ENCODE measurements around the gene CAPZA1.
"Not testable (repeated sequence)": the region's sequence is repeated elsewhere in the genome, so short reads cannot be mapped to it uniquely, and the experiment has no call there.

Gene CAPZA1

DNA sequence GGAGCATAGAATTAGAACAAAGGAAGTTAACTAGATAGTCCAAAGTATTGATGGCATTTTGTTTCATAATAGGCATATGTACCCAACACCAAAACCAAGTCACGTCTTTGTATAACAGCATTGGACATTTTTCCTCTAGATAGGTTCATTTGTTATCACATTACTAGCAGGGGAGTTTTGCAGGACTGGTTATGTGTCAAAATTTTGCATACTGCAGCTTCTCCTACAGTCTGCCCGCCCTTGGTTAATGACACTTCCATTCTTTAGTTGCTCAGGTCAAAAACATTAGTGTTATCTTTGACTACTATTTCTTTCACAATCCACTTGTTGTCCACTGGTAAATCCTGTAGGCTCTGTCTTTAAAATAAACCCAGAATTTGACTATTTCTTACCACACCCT lies 8.9 kb downstream of the CAPZA1 start:
- peak; percentile 24 for DNase-seq (ENCODE audit: low read depth)

DNA sequence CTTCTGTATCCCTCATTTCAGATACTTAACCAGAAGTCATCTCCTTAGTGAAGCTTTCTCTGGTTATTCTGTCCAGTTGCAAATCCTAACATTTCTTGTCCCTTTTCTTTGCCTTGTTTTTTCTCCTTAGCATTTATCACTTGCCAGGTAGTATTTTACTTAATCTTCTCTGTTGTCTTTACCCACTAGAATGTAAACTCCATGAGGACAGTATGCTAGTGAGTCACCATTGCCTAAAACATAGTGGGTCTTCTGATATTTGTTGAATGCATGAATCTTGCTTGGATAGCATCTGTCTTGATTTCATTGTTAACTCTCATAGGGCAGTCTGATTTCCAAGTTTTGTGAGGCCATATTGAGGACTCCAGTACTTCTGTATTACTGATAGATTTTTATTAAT lies 9.6 kb downstream of the CAPZA1 start:
- no peak for DNase-seq (ENCODE audit: low read depth)

DNA sequence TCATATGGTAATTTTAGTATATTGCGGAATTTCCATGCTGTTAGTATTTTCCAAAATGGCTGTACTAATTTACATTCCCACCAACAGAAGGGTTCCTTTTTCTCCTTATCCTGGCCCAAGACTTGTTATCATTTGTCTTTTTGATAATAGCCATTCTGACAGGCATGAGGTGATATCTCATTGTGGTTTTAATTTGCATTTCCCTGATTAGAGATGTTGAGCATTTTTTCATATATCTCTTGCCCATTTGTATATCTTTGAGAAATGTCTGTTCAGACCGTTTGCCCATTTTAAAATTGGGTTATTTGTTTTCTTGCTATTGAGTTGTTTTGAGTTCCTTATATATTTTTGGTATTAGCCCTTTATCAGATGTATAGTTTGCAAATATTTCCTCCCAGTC lies 14.0 kb downstream of the CAPZA1 start:
- DNase-seq (ENCODE audit: low read depth), result peak; percentile 47

GRCh38 chr1:112634367-112634766 lies 14.7 kb downstream of the CAPZA1 start:
- no peak for DNase-seq (ENCODE audit: low read depth)

DNA sequence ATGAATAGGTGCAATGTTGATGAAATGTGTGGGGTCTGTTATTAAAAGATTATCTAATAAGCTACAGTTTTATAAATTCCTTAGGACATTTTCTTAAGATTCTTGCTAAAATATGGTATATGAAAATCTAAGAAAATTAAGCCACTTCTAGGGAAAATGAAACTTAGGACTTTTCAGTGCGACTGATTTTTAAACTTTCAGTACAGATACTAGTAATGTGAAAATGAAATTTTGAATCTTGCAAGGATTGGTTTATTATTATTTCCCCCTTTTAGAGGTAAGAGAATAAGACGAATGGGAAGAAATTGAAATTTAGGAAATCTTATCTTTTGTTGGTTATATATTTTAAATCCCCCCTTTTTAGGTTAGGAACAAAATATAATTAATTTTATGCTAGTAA lies 16.4 kb downstream of the CAPZA1 start:
- DNase-seq (ENCODE audit: low read depth), result no peak

GRCh38 chr1:112636597-112637253 lies 17.1 kb downstream of the CAPZA1 start:
- DNase-seq (ENCODE audit: low read depth), result peak; percentile 5

DNA sequence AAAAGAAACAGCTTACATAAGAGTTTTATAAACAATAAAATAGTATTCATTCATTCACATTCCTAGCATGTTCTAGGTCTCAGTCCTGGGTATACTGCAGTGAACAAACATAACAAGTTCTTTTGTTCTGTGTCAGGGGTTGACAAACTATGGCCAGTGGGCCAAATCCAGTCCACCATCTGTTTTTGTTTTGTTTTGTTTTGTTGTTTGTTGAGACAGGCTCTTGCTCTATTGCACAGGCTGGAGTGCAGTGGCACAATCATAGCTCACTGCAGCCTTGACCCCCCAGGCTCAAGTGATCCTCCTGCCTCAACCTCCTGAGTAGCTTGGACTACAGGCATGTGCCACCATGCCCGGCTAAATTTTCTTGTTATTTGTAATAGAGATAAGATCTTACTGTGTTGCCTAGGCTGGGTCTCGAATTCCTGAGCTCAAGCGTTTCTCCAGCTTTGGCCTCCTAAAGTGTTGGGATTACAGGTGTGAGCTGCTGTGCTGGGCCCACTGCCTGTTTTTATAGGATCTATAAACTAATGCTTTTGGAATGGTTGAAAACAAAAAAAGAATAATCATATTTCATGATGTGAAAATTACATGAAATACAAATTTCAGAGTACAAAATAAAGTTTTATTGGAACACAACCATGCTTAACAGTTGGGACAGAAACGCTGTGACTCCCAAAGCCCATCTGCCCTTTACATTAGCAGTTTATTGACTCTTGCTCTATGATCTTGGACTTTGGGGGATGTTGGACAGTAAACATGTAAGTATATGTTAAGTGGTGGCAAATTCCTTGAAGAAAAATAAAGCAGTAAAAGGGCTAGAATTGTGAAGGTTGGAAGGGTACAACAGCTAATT lies 17.9 kb downstream of the CAPZA1 start:
- DNase-seq (ENCODE audit: low read depth), result peak; percentile 38

DNA sequence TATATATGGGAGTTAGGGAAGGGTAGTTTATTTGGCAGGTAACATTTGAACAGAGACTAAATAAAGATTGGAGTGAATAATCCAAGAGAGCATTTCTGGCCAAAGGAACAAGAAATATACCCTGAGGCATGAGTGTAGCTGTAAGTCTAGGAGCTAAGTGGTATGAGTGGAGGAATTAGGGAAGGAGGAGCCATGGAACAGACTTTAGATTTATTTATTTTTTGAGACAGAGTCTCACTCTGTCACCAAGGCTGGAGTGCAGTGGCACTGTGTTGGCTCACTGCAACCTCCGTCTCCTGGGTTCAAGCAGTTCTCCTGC lies 18.4 kb downstream of the CAPZA1 start:
- DNase-seq (ENCODE audit: low read depth), result no peak

- DNase-seq (ENCODE audit: low read depth), result not testable (repeated sequence)
Observed at GRCh38 chr1:112640437-112640836, 20.8 kb downstream of the CAPZA1 start.

DNA sequence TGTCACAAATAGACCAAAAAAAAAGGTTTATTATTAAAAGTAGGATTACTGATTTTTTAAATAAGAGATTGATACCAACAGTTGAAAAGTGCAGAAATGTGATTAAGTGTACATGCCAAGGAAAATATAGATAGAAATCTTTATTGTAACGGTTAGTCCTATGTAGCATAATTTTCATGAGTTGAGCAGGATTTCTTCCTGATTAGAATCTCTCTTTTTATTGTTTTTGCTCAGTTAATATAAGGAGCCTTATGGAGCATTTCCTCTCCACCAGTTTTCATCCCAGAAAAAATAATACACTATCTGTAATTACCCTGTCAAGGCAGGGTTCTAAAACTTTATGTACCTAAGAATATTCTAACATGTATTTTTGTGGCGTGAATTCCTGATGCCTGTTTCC lies 23.4 kb downstream of the CAPZA1 start:
- DNase-seq (ENCODE audit: low read depth), result no peak

- no peak for DNase-seq (ENCODE audit: low read depth)
Observed at GRCh38 chr1:112646225-112646624, 26.6 kb downstream of the CAPZA1 start.

DNA sequence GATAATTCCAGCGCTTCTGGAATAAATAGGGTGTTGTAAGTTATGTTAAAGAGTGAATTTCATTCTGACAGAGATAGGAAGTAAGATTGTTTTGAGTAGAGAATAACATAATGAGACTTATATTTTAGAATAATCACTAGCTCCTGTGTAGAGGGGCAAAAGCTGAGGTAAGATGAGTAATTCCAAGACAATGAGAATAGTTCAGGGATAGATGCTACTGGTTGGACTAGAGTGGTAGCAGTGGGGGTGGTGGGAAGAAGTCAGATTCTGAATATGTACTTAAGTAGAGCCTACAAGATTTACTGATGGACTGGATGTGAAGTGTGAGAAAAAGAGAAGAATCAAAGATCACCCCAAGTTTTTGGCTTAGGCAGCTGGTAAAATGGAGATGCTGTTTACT lies 31.6 kb downstream of the CAPZA1 start:
- DNase-seq (ENCODE audit: low read depth), result no peak

DNA sequence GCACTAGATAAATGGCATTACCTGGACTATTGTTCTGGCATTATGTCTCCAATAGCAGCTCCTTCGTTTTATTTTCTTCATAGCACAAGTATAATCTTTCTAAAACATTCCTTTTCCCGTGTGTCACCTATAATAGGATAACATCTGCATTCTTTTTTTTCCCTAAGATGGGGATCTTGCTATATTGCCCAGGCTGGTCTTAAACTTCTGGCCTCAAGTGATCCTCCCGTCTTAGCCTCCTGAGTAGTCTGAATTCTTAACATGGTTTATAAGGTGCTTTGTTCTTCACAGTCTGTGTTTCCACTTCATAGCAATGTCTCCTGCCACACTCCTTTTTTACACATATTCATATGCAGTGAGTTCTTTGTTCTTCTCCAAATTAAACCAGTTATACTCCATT lies 46.2 kb downstream of the CAPZA1 start:
- DNase-seq (ENCODE audit: low read depth), result no peak

DNA sequence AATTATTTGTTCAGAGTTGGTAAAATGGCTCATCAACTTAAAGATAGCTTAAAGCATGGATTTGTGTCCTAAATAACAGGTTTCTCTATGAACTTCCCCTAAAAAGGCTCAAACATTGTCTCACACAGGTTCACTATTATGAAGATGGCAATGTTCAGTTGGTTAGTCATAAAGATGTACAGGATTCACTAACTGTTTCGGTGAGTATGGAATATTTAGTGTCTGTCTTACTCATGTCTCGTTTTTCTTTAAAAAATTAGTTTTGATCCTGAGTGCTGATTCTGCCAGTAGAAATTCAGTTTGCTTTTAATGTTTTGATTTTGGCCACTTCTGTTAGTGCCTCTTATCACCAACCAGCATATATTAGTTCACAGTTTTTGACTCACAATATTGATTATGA lies 47.3 kb downstream of the CAPZA1 start:
- no peak for DNase-seq (ENCODE audit: low read depth)

DNA sequence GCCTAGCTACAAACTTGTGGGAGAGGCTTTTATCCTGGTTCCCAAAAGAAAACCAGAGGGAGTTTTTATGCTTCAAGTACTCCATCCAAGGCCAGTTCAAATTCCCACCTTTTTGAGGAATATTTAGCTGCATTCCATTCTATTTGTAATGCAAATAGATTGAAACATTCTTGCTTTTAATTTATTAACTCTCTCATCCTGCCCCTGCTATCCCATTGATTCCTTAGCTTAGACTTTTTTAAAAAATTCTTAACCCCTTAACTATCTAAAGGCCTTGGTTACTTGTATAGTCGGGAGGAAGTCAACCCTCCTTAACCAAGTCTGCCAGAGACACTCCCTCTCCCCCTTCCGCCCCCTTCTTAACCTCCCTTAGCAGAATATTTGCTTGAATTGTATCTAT lies 52.4 kb downstream of the CAPZA1 start:
- peak; percentile 36 for DNase-seq (ENCODE audit: low read depth)

GRCh38 chr1:112672842-112673241 lies 53.2 kb downstream of the CAPZA1 start:
- no peak for DNase-seq (ENCODE audit: low read depth)

DNA sequence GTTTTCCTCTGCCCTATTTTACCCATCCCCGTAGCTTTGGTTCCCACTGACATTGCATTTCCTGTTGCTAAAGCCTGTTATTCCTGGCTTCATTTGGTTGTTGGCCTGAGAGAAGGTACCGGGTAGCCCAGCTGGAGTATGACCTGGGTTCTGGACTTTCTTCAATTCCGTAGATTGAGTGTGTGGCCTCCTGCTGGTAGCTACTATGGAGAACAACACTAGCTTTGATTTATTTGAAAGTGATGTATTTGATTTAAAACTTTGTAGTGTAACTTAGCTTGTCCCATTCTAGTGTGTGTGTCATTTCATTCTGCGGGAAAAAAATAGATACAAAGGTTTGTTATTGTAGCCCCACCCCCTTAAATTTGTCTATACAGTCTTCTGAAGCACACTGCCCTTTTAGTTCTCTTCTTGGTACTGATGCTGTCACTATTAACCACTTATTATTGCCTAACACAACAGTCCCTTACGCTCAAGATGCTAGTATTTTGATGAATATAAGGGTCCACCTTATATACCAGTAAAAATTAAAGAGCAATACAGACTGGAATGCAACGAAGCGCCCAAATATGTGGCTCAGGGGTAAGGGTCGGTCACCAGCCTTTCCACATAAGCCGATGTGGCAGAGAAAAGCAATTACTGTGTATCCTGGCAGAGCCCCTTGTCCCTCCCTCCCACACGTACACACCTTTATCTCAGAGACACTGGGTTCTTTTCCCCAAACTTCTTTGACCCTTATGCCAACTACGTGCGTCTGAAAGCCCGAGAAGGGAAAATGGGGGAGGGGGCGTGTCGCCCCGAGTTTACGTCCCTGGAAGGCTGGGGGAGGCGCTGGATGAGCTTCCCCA lies 54.2 kb downstream of the CAPZA1 start:
- peak; percentile 63 for DNase-seq (ENCODE audit: low read depth)

DNA sequence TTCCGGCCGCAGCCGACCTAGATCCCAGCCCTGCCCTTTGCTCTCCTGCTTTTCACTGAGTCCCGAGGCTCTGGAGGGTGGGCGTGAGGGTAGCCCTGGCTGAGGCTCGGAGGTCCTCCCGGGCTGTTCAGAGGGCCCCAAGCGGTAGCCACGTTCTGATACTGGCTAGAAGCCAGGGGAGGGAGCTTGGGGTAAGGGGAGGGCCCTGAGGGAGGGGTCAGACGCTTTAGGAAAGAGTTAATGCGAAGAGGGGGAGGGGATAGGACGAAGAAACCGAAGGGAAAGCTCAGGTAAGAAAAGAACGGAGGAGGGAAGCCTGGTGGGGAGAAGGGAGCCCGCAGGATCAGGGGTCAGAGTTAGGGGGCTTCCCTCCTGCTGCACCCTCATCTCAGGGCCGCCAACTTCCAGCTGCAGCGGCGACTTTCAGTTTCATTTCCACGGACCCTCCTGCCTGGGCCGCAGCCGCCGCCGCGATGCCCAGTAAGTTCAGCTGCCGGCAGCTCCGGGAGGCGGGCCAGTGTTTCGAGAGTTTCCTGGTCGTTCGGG lies 54.9 kb downstream of the CAPZA1 start, which contains the start of gene MOV10:
TSS of gene MOV10 (plus strand) at position 220 of the 546 bp plus-strand sequence. CDS start at position 474, 254 bp downstream.
- peak; percentile 69 for DNase-seq (ENCODE audit: low read depth)

GRCh38 chr1:112674986-112675727 lies 55.5 kb downstream of the CAPZA1 start:
- DNase-seq (ENCODE audit: low read depth), result peak; percentile 10

- DNase-seq (ENCODE audit: low read depth), result no peak
Observed at GRCh38 chr1:112675728-112676381, 56.2 kb downstream of the CAPZA1 start.

GRCh38 chr1:112676543-112676942 lies 56.9 kb downstream of the CAPZA1 start:
- DNase-seq (ENCODE audit: low read depth), result no peak

Data from amniotic epithelial cell (primary cell).